Astrocyte (in vitro differentiated cells and primary cell): ENCODE results near the gene KLHL25.

Experiments used
- EZH2 ChIP-seq: IDR thresholded peaks from 2 replicates; pipeline ENCODE4 v1.6.1; 2012; ENCODE audit warnings: mild to moderate bottlenecking, low read length, inconsistent platforms; ENCODE audit not compliant: insufficient read depth
- TF ChIP-seq, protein P1 (sequence below): IDR thresholded peaks from 2 replicates; pipeline ENCODE4 v1.5.1; 2011; ENCODE audit warnings: low read depth, mild to moderate bottlenecking, inconsistent platforms, low read length, moderate library complexity; ENCODE audit not compliant: insufficient read depth

DNA sequence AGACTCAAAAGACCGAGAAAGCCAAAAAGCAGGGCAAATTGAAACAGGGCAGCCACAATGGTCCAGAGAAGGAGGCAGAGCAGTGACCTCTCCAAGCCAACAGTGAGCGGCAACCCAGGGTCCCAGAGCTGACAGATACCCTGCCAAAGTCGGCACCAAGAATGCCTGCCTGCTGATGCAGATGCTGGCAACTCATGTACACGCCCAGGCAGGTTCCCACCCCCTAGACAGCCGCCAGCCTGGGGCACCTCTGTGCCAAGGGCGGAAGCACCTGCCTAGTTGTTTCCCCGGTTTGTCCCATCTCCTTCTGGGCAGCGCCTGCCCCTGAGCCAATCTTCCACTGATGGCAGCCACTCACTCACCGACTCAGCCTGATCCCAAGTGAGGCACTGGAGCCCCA is 22.1 kb downstream of the KLHL25 start:
- TF ChIP-seq, protein P1, sequence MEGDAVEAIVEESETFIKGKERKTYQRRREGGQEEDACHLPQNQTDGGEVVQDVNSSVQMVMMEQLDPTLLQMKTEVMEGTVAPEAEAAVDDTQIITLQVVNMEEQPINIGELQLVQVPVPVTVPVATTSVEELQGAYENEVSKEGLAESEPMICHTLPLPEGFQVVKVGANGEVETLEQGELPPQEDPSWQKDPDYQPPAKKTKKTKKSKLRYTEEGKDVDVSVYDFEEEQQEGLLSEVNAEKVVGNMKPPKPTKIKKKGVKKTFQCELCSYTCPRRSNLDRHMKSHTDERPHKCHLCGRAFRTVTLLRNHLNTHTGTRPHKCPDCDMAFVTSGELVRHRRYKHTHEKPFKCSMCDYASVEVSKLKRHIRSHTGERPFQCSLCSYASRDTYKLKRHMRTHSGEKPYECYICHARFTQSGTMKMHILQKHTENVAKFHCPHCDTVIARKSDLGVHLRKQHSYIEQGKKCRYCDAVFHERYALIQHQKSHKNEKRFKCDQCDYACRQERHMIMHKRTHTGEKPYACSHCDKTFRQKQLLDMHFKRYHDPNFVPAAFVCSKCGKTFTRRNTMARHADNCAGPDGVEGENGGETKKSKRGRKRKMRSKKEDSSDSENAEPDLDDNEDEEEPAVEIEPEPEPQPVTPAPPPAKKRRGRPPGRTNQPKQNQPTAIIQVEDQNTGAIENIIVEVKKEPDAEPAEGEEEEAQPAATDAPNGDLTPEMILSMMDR: no peak
- no peak for TF ChIP-seq EZH2
